GM13976 (cell line): Measurements from ENCODE around the gene TLE1.

Experiments used
- DNase-seq: peaks from one replicate; pipeline ENCODE4 v3.0.0; 2012; ENCODE audit warnings: low spot score
- CTCF ChIP-seq: IDR thresholded peaks from 2 replicates; pipeline ENCODE4 v1.5.1; 2012; ENCODE audit warnings: borderline replicate concordance, mild to moderate bottlenecking; ENCODE audit not compliant: insufficient read depth; ENCODE audit errors: extremely low read depth, missing control alignments, control extremely low read depth
- in situ Hi-C: fragments of 300-500 bp; cut with MboI; formaldehyde crosslinking; loops from one replicate; pipeline ENCODE4 v1.12.0; 2022; ENCODE audit warnings: low sequenced_read_pairs, mixed read lengths, inconsistent platforms; ENCODE audit not compliant: unreplicated experiment

The TLE1 gene

GRCh38 chr9:81591791-81592190 is 97.6 kb downstream of the TLE1 start:
- DNase-seq, result no peak
- in situ Hi-C loops, result no loop called here
- no peak for TF ChIP-seq CTCF

- no peak for TF ChIP-seq CTCF
- in situ Hi-C loops, result no loop called here
- no peak for DNase-seq
Measured at GRCh38 chr9:81590688-81591087, 98.7 kb downstream of the TLE1 start.

- in situ Hi-C loops, result no loop called here
- no peak for TF ChIP-seq CTCF
- no peak for DNase-seq
Measured at GRCh38 chr9:81589819-81590218, 99.5 kb downstream of the TLE1 start.

GRCh38 chr9:81589392-81589791 is 100.0 kb downstream of the TLE1 start:
- in situ Hi-C loops, result no loop called here
- no peak for DNase-seq
- TF ChIP-seq CTCF, result no peak

GRCh38 chr9:81588148-81588871 is 101.0 kb downstream of the TLE1 start:
- in situ Hi-C loops, result no loop called here
- DNase-seq, result no peak
- TF ChIP-seq CTCF, result no peak

GRCh38 chr9:81586786-81587185 is 102.6 kb downstream of the TLE1 start:
- no peak for DNase-seq
- TF ChIP-seq CTCF, result no peak
- in situ Hi-C loops, result no loop called here
